Pulmonary artery endothelial cell (primary cell): ENCODE measurements around the gene TMEM131. TPM values are rescaled to one million over a fixed set of nuclear protein-coding genes. Genes with fewer than 3 reads are reported as not detected.

Experiments used
- DNase-seq: peaks from one replicate; pipeline ENCODE4 v3.0.0-alpha.2; 2011; ENCODE audit warnings: low read depth, low spot score
- total RNA-seq: library from RNA; depleted of rRNA; stranded (reverse); fragments of >200 nt; gene quantifications from 2 replicates; pipeline ENCODE4 v1.2.3, GENCODE V29; 2014

The TMEM131 gene
- total RNA-seq, 1 donor from 2014 or later = 9.9 TPM

DNA sequence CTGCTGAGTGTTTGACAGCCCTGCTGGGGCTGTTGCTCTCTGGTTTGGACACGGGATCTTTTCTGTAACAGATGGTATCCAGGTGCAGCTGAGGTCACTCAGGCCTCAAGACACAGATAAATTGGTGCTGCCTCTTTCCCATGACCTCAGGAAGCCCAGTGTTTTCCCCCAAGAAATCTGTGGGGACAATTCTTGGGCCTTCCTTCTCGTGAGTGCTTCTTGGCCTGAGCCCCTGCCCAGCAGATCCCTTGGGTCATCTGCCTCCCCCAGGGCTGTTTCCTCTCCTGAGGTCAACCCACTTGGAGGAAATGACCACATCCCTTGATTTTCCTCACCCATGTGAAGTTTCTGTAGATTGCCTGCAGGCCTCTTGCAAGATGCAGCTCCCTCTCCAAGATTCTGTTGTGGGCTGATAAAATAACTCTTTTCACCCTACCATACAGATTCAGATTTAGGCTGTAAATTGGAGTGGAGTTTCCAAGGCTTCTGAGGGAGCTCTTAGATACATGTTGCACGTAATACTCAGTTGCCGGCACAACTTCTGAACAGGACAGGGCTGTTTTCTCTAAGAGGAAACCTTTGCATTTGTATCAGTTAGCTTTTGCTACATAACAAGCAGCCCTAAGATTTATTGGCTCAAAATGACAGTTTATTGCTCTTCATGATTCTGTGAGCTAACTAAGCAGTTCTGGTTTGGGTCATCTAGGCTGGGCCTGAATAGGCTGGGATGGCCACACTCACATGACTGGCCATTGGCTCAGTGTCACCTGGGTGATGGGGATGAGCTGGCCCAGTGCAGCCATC is 269.3 kb downstream of the TMEM131 start:
- DNase-seq = peak; percentile 3

DNA sequence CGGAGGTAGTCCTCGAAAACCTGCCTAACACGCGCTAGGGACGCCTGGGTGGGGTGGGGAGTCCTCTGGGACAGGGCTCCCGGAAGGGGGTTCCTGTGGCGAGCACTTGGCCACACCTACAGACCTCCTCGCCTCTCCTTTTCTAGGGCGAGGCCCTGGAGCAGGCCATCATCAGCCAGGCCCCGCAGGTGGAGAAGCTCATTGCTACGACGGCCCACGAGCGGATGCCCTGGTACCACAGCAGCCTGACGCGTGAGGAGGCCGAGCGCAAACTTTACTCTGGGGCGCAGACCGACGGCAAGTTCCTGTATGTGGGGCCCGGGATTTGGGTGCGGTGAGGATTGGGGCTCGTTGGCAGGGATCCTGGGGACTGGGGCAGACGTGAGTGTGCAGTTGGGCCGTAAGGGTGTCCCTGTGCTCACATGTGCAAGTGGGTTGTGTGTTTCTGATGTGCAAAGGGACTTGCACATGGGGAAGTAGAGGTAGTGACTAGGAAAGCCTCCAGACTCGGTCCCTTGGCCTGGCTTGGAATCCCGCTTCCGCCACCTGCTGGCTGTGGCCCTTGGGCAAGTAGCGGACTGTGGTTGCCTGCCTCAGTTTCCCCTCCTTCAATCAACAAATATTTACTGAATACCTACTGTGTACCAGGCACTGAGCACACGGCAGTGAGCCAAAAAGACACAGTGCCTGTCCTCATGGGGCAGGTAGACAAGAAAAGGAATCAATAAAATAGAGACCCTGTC is 270.6 kb downstream of the TMEM131 start:
- no peak for DNase-seq

DNA sequence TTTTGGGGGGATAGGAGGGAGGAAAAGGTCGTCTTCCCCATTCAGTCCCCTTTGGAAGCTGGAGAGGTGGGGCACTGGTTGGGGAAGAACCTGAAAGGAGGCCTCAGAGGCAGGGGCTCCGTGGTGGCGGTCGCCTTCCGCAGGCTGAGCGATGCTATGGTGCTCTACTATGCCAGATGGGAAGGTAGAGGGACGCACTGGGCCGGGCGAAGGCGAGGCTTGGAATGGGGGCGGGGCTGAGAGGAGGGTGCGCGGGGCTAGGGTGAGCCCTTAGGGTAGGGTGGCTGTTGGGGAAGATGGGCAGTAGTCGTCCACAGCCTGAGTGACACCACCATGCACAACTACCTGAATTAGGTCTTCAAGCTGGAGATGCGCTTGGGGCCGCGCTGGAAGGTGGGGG is 271.2 kb downstream of the TMEM131 start:
- DNase-seq = no peak

DNA sequence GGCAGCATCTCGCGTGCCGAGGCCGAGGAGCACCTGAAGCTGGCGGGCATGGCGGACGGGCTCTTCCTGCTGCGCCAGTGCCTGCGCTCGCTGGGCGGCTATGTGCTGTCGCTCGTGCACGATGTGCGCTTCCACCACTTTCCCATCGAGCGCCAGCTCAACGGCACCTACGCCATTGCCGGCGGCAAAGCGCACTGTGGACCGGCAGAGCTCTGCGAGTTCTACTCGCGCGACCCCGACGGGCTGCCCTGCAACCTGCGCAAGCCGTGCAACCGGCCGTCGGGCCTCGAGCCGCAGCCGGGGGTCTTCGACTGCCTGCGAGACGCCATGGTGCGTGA is 271.7 kb downstream of the TMEM131 start:
- DNase-seq = no peak

DNA sequence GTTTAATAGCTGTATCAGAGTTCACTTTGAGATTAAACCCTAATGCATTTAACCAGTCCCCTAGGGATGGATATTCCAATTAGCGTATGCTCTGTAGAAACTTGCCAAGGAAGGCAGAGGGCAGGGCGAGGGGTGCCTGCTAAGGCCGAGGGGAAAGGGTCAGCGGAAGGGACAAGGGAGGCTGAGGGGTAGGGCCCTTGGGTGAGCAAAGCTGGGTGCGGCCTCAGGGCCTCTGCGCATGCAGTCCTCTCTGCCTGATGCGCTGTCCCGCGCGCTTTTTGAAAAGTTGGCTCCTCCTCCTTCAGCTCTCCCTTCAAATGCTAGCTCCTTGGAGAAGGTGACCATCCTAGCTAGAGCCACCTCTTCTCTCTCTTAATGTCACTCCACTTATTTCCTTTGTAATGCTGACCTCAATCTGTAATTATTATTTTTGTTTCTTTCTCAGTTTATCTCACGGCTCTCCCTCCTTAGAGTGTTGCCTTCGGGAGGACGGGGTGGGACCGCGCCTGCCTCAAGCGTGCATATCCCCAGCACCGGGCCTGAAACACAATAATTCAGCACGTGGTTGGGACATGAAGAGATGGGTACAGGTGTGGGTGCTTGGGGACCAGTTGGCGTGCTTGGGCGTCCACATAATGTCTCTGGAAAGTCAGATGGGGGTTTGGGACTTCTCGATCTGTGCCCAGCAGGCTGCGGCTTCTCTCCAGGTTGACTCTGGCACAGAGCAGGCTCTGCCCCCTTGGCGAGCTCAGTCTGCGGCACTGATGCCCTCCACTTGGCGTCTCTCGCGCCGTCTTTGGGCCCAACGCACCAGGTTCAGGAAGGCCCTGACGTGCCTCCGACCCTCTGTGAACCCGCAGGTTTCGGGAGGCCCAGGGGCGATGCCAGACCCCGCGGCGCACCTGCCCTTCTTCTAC is 272.3 kb downstream of the TMEM131 start:
- DNase-seq = no peak

DNA sequence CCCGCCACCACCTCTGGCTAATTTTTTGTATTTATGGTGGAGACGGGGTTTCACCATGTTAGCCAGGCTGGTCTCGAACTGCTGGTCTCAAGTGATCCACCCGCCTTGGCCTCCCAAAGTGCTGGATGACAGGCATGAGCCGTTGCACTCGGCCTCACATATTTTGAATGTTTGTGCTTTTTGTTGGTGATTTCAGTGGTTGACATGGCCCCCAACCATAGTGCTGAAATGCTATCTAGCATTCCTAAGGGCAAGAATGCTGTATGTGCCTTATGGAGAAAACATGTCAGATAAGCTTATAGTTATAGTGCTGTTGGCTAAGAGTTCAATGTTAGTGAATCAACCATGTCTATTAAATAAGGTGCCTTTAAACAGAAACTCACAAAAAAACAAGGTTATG is 273.5 kb downstream of the TMEM131 start:
- no peak for DNase-seq

DNA sequence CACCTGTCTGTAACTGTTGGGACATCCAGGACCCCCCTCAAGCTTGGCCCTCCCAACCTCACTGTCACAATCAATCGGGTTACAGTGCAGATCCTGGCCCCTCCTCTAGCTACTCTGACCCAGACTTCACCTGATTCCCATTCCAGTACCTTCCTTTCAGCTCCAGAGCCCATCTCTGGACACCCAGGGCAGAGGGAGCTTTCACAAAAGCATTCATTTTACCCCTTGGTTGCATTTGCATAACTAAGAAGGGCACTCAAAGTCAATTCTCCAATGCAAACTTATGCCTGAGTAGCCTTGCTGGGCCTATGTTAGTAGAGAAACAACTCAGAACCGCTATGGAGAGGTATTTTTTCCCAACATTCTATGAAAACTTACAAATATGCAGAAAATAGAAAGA is 275.0 kb downstream of the TMEM131 start:
- no peak for DNase-seq

DNA sequence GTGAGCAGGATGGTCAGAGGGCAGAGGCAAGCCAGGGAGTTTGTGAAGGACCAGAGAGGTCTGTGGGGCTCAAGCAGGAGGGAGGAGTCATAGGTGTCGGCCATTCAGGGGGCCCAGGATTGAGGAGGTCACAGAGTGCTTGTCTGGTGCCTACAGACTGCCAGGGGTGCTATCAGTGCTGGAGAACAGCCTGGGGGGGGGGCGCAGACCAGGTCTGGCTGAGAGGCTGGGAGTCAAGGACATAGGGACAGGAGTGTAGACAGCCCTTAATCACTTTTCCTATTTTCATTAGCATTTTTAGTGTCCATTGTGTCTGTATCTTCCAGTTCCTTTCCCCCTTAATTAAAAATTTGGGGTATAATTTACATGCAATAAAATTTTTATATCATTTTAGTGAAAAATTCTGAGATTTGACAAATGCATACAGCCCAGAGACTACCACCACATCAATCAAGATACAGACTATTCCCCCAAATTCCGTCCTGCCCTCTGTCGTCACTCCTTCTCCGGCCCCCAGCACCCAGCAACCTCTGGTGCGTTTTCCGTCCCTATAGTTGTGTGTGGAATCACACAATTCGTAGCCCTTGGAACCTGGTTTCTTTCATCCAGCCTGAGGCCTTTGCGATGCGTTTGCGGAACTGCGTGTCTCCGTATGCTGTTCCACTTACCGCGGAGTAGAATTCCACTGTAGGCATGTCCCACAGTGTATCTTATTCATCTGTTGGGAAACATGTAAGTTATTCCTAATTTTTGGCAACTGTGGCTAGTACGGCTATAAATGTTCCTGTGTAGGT is 276.2 kb downstream of the TMEM131 start:
- DNase-seq = no peak

DNA sequence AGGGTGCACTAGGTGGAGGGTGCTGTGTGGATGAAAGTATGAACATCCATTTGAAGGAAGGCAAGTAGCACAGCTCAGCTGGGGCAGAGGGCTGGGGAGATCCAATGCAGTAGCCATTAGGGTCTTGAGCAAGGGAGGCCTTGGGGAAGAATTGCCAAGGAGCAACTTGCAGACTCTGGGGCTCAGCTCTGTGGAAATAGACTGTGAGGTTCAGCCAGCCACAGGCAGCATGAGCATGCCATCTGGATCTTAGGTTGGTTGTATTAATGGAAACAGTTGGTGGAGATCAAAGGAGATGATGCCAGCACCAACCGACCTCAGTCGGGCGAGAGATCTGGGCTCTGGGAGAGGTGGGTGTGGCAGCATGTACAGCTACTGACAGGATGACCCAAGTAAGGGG is 276.8 kb downstream of the TMEM131 start:
- DNase-seq = no peak

DNA sequence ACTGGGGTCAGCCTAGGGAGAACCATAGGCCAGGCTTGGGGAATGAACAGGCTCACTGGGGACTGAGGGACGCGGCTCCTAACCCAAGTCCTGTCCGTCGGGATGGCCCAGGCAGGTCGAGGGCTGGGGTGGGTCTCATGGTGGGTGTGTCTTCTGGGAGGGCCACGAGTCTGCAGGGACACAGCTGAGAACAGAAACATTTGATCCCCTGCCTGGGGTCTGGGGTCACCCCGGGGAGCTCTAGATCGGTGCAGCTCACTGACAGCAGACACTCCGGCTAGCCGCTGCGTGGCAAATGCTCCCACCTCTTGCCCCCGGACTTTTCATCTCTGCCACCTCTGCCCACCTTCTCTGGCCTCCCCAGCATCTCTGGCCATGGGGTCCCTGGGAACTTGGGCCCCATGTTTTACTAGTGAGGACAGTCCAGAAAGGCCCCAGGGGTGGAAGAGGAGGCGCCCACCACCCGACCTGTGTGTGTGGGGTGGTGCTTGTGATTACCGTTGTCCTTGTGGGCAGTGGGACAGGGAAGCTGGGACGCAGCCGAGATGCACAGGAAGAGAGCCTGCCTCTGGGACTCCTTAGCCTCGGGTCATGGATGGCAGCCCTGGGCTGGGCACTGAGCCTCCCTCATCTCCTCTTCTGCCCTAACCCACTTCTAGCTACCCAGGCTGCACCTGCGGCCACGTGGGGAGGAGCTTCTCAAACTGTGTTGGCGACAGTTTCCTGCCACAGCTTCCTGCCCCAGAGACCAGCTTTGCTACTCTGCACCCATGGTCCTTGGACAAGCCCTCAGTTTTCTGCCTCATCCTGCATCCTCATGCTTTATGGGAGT is 277.5 kb downstream of the TMEM131 start:
- no peak for DNase-seq

DNA sequence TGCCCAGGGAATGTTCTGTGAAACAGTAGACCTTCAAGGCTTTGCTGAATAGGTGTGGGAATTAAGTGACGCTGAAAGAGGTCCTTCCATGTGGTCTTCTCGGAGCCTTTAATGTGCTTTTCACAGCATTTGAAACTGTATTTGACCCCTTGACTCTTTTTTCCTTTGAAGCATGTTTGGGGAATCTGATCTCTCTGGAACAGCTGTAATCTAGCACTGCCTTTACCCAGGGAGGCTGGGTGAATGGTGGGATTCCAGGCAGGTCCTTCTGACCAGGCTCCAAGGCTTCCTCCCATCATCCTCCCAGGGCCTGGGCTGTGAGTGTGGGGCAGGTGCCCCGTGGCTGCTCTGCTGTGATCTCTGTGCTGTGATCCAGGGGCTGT is 278.1 kb downstream of the TMEM131 start:
- no peak for DNase-seq

DNA sequence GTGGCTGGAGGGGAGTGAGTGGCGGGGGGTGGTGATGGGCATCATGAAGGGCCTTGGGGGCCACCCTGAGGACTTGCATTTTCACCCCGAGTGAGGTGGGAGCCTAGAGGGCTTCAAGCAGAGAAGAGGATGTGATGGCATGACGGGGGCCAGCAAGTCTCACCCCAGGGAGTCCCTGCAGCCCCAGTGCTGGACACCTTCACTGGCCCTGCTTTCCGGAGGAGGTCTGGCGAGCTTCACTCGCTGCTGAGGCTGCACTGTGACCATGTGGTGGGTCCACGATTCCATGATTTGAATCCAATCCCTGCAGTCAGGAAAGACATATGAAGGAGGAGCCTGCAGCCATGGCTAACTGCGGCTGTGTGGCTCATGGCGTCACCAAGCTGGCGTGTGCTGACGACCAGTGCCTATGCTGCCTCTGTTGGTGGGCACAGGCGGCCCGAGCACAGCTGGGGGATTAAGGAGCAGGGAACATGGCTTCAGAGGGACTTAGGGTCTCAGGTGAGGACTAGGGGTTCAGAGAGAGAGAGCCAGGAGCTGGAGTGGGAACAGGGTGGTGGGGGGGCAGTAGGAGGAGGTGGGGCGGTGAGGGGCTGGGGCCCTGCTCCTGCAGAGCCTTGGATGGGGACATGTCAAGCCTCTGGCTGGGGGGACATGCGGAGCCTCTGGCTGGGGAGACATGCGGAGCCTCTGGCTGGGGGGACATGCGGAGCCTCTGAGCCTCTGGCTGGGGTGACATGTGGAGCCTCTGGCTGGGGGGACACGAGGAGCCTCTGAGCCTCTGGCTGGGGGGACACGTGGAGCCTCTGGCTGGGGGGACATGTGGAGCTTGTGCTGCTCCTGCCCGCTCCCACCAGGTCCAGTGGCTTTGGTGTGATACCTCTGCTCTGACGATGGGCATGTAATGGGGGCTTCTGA is 278.8 kb downstream of the TMEM131 start:
- DNase-seq = no peak

DNA sequence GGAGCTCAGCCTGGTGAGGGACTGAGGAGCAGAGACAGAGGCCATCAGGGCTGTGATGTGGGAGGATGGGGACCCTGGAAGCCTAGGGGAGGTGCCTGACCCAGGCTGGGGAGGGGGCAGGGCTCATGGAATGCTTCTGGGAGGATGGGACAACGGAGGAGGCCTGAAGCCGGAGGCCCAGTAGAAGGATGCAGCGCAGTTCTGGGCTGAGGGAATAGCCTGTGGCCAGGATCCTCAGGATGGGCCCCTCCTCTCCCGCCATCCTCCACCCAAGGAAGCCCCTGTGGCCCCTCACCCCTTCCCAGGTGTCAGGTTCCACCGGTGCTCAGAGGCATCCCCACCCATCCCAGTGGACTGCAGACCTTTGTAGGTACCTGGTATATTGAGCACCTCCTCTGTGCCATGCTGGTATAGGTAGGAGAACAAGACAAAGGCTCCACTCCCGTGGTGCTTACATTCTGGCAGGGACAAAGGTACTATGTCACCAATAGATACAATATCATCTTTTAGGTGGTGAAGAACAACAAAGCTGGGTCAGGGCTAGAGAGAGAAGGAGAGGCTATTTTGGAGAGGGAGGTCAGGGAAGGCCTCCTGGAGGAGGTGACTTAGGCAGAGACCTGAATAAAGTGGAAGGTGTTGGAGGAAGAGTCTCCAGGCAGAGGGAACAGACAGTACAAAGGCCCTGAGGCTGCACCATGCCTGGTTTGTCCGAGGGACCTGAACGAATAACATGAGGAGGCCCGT is 279.6 kb downstream of the TMEM131 start:
- DNase-seq = no peak

DNA sequence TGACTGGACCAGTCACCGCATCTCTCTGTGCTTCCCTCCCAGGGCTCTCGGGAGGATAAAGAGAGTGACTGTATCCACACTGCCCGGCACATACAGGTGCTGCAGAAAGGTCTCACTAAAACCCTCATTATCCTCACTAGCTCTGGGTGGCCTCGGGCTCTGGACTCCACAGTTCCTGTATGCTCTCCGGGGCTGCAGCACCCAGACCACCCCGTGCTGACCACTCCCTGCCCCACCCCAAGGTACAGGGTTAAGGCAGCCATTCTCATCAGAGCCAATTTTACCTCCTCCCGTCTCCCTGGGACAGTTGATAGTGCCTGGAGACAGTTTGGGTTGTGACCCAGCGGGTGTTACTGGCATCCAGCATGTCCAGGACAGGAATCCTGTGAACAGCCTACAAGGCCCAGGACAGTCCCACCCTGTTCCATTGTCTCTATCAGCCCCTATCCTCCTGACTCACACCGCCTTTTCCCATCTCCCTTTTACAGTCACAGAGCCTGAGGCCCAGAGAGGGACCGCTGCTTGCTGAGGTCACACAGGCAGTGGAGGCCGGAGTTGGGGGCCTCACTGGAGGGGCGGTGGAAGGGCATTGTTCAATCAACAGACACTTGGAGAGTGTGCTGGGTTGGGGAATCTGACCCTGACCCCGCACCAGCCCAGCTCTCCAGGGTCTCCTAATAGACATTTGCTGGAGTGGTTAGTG is 280.6 kb downstream of the TMEM131 start:
- DNase-seq = no peak

DNA sequence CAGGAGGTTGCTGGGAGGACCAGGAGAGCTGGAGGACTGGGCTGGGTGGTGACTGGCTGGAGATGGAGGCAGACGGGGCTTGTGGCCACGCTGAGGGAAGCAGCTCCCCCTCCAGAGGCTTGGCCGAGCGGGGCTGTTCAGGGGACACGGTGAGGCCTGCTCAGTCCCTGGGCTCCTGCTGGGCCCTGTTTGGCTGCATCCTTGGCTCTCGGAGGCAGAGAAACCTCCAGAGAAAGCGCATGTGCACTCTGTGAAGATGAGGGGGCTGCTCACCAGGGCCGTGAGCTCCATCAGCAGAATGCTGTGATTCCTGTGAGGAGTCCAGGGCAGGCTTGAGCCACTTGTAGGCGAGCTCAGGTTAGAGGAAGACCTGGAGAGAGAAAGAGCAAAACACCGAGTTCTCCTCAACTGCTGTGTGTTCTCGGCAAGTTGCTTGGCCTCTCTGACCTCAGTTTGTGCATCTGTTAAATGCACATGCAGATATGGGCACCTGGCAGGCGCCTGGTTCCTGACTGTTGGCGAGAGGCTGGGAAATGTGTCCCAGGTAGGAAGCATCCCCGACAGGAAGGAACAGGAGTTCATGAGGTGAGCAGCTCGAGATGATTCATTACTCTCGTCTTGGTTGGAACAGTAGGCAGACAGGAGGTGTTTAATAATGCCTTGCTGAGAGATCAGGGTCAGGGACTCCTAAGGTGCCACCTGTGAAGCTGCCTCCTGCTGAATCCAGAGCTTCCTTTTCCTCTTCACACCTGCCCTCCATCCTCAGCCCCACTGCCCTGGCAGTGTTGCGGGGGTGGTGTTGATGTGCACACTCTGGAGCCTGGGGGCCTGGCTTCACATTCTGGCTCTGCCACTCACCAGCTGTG is 281.4 kb downstream of the TMEM131 start:
- DNase-seq = no peak

DNA sequence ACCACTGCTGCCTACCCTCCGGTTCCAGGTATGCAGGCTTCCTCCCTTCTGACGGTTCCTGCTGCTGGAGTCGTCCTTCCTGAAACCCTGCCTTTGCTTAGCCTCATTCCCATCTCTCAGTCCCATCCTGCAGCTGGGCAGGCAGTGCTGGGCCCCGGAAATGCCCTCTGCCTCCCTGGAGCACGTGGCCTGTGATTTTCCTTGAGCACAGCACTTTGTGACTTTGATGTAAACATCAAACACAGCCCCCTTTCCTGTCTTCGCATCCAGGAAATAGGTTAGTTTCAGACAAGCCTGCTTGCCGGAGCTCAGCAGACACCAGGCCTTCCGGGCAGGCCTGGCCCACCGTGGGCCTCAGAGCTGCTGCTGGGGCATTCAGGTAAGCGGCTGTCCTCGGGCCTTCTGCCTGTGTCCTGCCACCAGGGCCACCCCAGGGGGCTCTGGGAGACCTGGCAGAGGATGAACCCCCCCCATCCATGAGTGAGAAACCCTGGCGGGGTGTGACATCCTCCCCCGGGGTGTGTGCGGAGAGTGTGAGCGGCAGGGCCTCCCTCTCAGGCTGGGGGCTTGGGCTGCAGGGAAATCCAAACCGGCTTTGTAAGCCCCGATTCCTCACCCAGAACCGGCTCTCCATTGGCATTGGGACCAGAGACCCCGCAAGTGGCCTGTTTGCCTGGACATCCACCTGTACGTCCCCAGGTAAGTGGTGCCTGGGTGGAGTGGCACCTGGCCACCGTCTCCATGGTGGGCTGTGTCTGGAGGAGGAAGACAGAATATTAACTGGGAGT is 282.3 kb downstream of the TMEM131 start, which contains the start of gene ZAP70:
Gene ZAP70, plus strand, starts transcription at position 281 of the 788 bp plus-strand sequence. CDS start 10,461 bp downstream, outside the sequence.
- DNase-seq = no peak
